HS-27A (cell line): Measurements from ENCODE around the gene CMTM5.
"Not testable (repeated sequence)": the region's sequence is repeated elsewhere in the genome, so short reads cannot be mapped to it uniquely, and the experiment has no call there.

Experiments used
- DNase-seq: peaks from one replicate; pipeline ENCODE4 v3.0.0-alpha.2; 2012; ENCODE audit warnings: low read depth, missing footprints

The CMTM5 gene

GRCh38 chr14:23378612-23379220 is 1.9 kb downstream of the CMTM5 start:
- DNase-seq, result no peak

- DNase-seq, result no peak
Measured at GRCh38 chr14:23379366-23380196, 2.7 kb downstream of the CMTM5 start.

DNA sequence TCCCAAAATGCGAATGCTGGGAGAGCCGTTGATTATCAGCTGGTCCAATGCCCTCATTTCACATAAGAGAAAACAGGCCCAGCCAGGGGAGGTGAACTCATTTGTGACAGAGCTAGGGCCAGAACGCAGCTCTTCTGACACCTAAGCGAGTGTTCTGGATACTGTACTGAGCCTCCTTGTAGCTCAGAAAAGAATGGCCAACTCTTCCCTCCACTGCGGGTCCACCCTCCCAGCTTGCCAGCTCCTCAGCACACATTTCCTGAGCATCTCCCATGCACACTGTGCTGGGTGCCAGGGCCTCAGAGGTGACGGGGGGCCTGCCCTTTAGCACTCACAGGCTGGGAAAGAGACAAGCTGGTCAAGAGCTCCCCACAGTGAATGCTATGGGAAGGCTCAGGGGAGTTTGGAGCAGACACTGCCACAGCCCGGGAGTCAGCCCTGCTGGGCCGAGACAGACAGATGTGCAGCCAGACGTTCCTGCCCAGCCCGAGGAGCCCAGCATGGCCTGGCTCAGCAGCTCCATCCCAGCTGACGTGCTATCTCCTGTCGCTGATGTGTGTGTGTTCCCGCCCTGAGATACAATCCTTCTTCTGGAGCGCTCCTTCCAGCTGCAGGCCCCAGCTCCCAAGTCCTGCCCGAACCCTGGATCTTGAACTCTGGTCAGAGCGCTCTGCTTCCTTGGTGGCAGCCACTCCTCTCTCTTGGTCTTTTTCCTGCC is 3.5 kb downstream of the CMTM5 start:
- DNase-seq, result no peak

GRCh38 chr14:23380976-23381375 is 4.1 kb downstream of the CMTM5 start:
- DNase-seq, result no peak

- no peak for DNase-seq
Measured at GRCh38 chr14:23381871-23382270, 5.0 kb downstream of the CMTM5 start.

DNA sequence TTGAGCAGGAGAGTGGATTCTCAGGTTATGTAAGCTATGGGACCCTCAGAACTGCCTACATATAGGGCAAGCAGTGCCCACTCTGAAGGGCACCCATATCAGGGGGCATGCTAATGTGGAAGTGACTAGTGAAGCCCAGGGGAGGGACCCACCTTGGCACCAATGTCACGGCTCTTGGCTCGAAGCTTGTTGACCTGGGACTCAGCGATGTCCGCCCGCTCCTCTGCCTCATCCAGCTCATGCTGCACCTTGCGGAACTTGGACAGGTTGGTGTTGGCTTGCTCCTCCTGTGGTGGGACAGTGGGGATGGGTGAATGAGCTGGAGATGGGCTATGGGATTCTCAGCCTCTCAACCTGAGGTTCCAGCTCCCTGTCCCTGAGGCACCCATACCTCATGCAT is 5.4 kb downstream of the CMTM5 start:
- no peak for DNase-seq

DNA sequence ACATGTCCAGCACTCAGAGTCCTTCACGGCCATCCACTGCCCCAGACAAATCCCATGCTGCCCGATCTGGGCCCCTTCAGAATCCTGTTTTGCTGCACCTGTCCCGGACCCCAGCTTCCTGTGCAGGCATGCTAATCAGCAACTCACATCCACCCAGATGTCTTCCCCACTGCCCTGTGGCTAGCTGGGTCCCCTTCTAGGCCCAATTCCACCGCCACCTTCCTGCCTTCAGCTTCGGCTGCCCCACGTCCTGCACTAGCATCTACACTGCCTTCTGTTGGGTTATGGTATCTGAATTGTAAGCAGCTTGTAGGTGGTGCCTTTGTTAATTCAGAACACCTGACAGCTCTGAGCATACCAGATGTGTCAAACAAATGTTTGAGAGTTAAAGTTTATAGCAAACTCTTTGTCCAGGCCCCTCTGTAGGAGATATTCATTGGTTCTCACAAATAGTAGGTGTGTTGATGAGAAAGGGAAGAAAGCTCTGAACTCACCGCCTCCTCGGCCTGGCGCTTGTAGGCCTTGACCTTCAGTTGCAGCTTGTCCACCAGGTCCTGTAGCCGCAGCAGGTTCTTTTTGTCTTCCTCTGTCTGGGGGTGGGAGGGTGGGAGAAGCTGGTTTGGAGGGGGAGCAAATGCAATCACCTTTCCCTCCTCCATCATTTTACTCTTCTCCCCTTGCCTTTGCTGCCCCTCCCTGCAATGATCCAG is 6.0 kb downstream of the CMTM5 start:
- DNase-seq, result no peak

- no peak for DNase-seq
Measured at GRCh38 chr14:23384364-23385080, 7.7 kb downstream of the CMTM5 start.

DNA sequence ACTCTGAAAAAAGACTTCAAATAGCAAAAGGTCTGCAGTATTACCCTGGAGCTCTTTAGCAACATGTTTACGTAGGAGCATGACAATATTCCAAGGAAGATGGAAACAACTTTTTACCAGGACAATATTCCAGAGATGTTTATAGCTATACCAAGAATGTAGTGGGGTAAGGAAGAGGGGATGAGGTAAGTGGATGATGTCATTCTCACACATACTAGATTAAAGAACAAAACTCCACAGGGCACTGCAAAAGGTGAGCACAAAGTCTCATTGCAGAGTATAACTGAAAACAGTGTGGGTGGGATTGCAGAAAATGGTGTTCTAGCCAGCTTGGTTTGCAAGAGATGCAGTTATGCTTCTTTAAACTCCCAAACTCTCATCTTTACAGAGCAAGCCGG is 8.4 kb downstream of the CMTM5 start:
- no peak for DNase-seq

DNA sequence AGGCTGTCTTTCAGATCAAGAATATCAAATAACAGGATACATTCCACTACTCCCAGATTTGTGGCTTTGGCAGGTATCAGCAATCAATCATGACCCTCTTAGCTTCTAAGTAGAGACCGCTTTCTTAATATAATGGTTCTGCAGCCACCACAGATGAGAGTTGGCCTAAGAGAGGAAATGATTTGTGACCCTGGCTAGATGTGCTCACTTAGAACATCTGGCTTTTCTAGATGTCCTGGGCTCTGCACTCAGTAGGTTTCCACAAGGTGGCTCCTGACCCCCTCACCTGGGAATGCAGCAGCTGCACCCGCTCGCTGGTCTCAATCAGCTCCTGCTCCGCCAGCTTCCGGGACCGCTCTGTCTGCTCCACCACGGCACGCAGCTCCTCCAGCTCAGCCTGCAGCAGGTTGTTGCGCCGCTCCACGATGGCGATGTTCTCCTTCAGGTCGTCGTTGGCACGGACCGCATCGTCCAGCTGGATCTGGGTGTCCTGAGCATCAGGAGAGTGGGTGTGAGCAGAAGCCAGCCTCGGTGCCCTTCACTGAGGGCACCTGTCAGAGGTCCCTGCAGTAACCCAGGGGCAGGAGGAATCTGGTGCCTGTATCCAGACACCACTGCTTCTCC is 8.9 kb downstream of the CMTM5 start:
- no peak for DNase-seq

DNA sequence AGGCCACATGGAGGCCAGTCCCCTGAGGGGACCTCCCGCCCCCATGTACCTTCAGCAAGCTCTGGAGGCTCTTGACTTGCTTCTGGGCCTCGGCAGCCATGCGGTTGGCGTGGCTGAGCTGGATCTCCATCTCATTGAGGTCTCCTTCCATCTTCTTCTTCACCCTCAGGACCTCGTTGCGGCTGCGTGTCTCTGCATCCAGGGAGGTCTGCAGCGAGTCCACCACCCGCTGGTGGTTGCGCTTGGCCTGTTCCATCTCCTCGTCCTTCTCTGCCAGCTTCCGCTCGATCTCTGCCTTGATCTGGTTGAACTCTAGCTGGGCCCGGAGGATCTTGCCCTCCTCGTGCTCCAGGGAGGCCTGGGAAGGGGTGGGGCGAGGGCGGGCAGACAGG is 9.4 kb downstream of the CMTM5 start:
- DNase-seq, result not testable (repeated sequence)

- no peak for DNase-seq
Measured at GRCh38 chr14:23386999-23387398, 10.2 kb downstream of the CMTM5 start.

DNA sequence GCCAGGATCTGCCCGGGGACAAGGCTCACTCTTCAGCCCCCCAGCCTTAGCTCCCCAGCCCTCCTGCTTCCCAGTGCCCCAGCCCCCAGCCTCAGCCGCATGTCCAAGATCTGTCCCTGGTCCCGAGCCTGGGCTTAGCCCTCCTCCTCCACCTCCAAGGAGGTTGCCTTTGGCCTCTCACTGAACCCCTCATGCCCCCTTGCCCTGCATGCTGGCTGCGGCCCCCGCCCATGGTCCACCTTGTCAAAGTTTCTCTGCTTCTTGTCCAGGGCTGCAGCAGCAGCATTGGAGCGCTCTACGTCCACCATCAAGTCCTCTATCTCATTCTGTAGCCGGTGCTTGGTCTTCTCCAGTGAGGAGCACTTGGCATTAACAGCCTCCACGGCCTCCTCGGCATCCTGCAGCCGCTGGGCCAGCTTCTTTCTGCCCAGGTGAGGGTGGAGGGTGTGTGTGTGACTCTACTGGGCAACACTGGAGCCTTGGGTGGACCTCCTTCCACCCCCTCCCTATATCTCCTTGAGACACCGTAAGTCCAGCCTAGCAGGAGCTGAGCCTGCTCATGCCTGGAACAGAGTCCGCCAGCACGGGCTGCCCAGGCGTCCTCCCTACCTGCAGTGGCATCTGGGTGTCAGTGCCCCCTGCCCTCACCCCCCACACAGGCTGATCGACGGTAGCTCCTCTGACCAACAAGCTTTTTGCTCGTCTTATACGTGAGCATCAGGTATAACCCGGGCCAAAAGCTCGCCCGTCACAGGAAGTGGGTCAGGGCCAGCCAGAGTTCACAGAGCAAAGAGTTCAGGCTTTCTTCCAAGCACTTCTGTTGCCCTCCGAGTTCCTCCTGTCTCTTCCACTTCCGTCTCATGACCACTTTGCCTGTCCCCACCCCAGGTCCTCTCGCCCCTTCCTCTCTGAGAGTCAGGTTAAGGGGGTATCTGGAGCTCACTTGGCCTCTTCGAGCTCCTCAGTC is 11.4 kb downstream of the CMTM5 start:
- DNase-seq, result no peak

- DNase-seq, result no peak
Measured at GRCh38 chr14:23388996-23389395, 12.2 kb downstream of the CMTM5 start.

DNA sequence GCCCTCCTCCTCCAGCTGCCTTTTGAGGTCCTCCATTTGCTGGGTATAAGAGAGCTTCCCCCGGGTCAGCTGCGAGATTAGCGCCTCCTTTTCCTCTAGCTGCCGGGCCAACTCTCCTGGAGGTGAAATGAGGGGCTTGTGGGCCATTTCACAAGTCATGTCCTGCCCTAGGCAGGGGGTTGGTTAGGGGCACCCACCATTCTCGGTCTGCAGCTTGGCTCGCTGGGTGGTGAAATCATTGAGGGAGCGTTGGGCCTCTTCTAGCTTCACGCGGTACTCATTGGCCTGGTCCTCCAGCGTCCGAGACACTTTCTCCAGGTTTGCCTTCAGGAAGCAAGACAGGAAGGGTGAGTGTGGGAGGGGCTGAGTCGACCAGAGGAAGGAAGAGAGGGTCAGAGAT is 12.6 kb downstream of the CMTM5 start:
- no peak for DNase-seq

GRCh38 chr14:23389871-23390270 is 13.0 kb downstream of the CMTM5 start:
- DNase-seq, result not testable (repeated sequence)

- DNase-seq, result no peak
Measured at GRCh38 chr14:23392613-23393012, 15.8 kb downstream of the CMTM5 start.

DNA sequence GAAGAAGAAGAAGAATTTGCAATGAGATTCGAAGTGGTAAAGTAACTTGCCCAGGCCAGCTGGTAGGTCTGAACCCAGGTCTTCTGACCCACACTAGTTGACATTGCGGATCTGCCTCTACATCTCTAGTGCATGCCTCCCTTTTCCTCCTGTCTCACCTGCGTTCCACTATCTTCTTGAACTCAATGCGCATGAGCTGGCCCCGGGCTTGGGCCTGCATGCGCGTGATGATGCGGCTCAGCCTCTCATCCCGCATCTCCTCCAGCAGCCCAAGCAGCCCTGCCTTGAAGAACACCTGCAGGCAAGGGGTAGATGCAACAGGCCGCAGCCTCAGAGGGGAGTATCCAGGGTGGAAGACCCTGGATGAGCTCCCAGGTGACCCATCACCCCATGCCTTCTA is 19.3 kb downstream of the CMTM5 start:
- no peak for DNase-seq

GRCh38 chr14:23396781-23397407 is 20.0 kb downstream of the CMTM5 start:
- no peak for DNase-seq

- DNase-seq, result no peak
Measured at GRCh38 chr14:23398348-23398747, 21.5 kb downstream of the CMTM5 start.
